NCI-H2171 (cell line): Measurements from ENCODE around the gene EXOC4.

Experiments
- DNase-seq: peaks from one replicate; lab custom pipeline; 2025; lab: John Stamatoyannopoulos, UW

Gene EXOC4

GRCh38 chr7:133706016-133706415 lies 453.1 kb downstream of the EXOC4 start:
- no peak for DNase-seq

- DNase-seq, result no peak
These were observed 456.4 kb downstream of the EXOC4 start for GRCh38 chr7:133709036-133709880.

GRCh38 chr7:133712544-133712943 lies 459.7 kb downstream of the EXOC4 start:
- DNase-seq, result no peak

- no peak for DNase-seq
These were observed 461.8 kb downstream of the EXOC4 start for GRCh38 chr7:133714654-133715053.

- DNase-seq, result no peak
These were observed 465.3 kb downstream of the EXOC4 start for GRCh38 chr7:133718131-133718530.

GRCh38 chr7:133723044-133723443 lies 470.2 kb downstream of the EXOC4 start:
- DNase-seq, result no peak

GRCh38 chr7:133724148-133724547 lies 471.3 kb downstream of the EXOC4 start:
- DNase-seq, result no peak

GRCh38 chr7:133724694-133725093 lies 471.8 kb downstream of the EXOC4 start:
- no peak for DNase-seq

GRCh38 chr7:133727476-133728214 lies 474.8 kb downstream of the EXOC4 start:
- no peak for DNase-seq

GRCh38 chr7:133730360-133730759 lies 477.5 kb downstream of the EXOC4 start:
- no peak for DNase-seq

GRCh38 chr7:133733401-133733800 lies 480.5 kb downstream of the EXOC4 start:
- no peak for DNase-seq

- no peak for DNase-seq
These were observed 482.3 kb downstream of the EXOC4 start for GRCh38 chr7:133735222-133735621.

GRCh38 chr7:133739817-133740216 lies 486.9 kb downstream of the EXOC4 start:
- no peak for DNase-seq

GRCh38 chr7:133741078-133741477 lies 488.2 kb downstream of the EXOC4 start:
- DNase-seq, result no peak

GRCh38 chr7:133741703-133742102 lies 488.8 kb downstream of the EXOC4 start:
- no peak for DNase-seq

- DNase-seq, result no peak
These were observed 490.0 kb downstream of the EXOC4 start for GRCh38 chr7:133742709-133743538.

GRCh38 chr7:133744451-133744850 lies 491.6 kb downstream of the EXOC4 start:
- no peak for DNase-seq

GRCh38 chr7:133746305-133746704 lies 493.4 kb downstream of the EXOC4 start:
- no peak for DNase-seq

GRCh38 chr7:133746847-133747246 lies 494.0 kb downstream of the EXOC4 start:
- no peak for DNase-seq

GRCh38 chr7:133748443-133749407 lies 495.8 kb downstream of the EXOC4 start:
- no peak for DNase-seq

- no peak for DNase-seq
These were observed 497.4 kb downstream of the EXOC4 start for GRCh38 chr7:133750287-133750686.
